GM23338 (cell line): ENCODE data around the gene LAT. TPM values are rescaled to one million over a fixed set of nuclear protein-coding genes. Genes with fewer than 3 reads are reported as not detected.

Experiments used
- ATAC-seq: fragments of 200-7000 bp; cut with Tn5 transposase; 3 replicates; pipeline ENCODE4 v1.9.1; 2020
- DNase-seq: peaks from one replicate; pipeline ENCODE4 v3.0.0-alpha.2; 2015; ENCODE audit warnings: low spot score
- H2AFZ ChIP-seq: fragments of 200-600 bp; sonication (generic); 2 replicates; pipeline ENCODE4 v1.8.0; 2016; ENCODE audit warnings: antibody characterized with exemption, mild to moderate bottlenecking, moderate library complexity
- H3F3A ChIP-seq: fragments of 200-600 bp; sonication (generic); replicated peaks from 2 replicates; pipeline ENCODE4 v1.8.0; 2017; ENCODE audit warnings: antibody characterized with exemption, mixed run types, low read depth
- H3K27ac ChIP-seq: fragments of 200-600 bp; sonication (generic); 2 replicates; pipeline ENCODE4 v1.6.1; 2016; ENCODE audit warnings: low read depth
- H3K27me3 ChIP-seq: fragments of 200-600 bp; sonication (generic); 2 replicates; pipeline ENCODE4 v1.8.0; 2016; ENCODE audit warnings: mild to moderate bottlenecking, mixed run types, moderate library complexity; ENCODE audit not compliant: insufficient read depth
- H3K36me3 ChIP-seq: fragments of 200-600 bp; sonication (generic); 2 replicates; pipeline ENCODE4 v1.8.0; 2016; ENCODE audit warnings: mild to moderate bottlenecking; ENCODE audit not compliant: insufficient read depth
- H3K4me1 ChIP-seq: fragments of 200-600 bp; sonication (generic); 2 replicates; pipeline ENCODE4 v1.8.0; 2016; ENCODE audit warnings: mild to moderate bottlenecking, moderate library complexity; ENCODE audit not compliant: insufficient read depth
- H3K4me2 ChIP-seq: fragments of 200-600 bp; sonication (generic); 2 replicates; pipeline ENCODE4 v1.7.1; 2017; ENCODE audit warnings: mixed run types
- H3K4me3 ChIP-seq: fragments of 200-600 bp; sonication (generic); 2 replicates; pipeline ENCODE4 v1.6.1; 2016; ENCODE audit warnings: mixed run types
- H3K79me2 ChIP-seq: fragments of 200-600 bp; sonication (generic); replicated peaks from 2 replicates; pipeline ENCODE4 v1.8.0; 2017; ENCODE audit warnings: mild to moderate bottlenecking; ENCODE audit not compliant: insufficient read depth
- H3K9me2 ChIP-seq: fragments of 200-600 bp; sonication (generic); 2 replicates; pipeline ENCODE4 v1.8.0; 2017; ENCODE audit not compliant: insufficient read depth
- H4K20me1 ChIP-seq: fragments of 200-600 bp; sonication (generic); replicated peaks from 2 replicates; pipeline ENCODE4 v1.8.0; 2017; ENCODE audit warnings: mild to moderate bottlenecking; ENCODE audit not compliant: insufficient read depth
- H3K27ac Mint-ChIP-seq: 2 replicates; pipeline ENCODE4 v1.8.0; 2020; ENCODE audit warnings: inconsistent platforms, mild to moderate bottlenecking, moderate library complexity, mixed read lengths
- H3K27me3 Mint-ChIP-seq: 3 replicates; pipeline ENCODE4 v1.8.0; 2022; ENCODE audit warnings: low read depth, mild to moderate bottlenecking, moderate library complexity, mixed read lengths, inconsistent platforms; ENCODE audit not compliant: insufficient read depth, poor library complexity
- H3K36me3 Mint-ChIP-seq: 3 replicates; pipeline ENCODE4 v1.8.0; 2021; ENCODE audit warnings: low read depth, mild to moderate bottlenecking, inconsistent platforms, moderate library complexity, mixed read lengths
- H3K4me1 Mint-ChIP-seq: 3 replicates; pipeline ENCODE4 v1.8.0; 2020; ENCODE audit warnings: mild to moderate bottlenecking, inconsistent platforms, mixed read lengths
- H3K4me3 Mint-ChIP-seq: 3 replicates; pipeline ENCODE4 v1.8.0; 2021; ENCODE audit warnings: moderate library complexity, mild to moderate bottlenecking, inconsistent platforms, mixed read lengths
- H3K9me3 Mint-ChIP-seq: 3 replicates; pipeline ENCODE4 v1.8.0; 2020; ENCODE audit warnings: moderate library complexity, mild to moderate bottlenecking, inconsistent platforms, mixed read lengths
- CREB1 ChIP-seq: fragments of 250-450 bp; sonication (Bioruptor Pico); IDR thresholded peaks from 2 replicates; pipeline ENCODE4 v1.5.0; 2020; ENCODE audit warnings: low read depth, mild to moderate bottlenecking, moderate library complexity
- EZH2 ChIP-seq: fragments of 200-600 bp; sonication (generic); IDR thresholded peaks from one replicate; pipeline ENCODE4 v1.8.0; 2017; ENCODE audit warnings: antibody characterized with exemption, mild to moderate bottlenecking, low read depth; ENCODE audit not compliant: unreplicated experiment
- EZH2phosphoT487 ChIP-seq: fragments of 200-600 bp; sonication (generic); IDR thresholded peaks from one replicate; pipeline ENCODE4 v1.8.1; 2018; ENCODE audit warnings: antibody characterized with exemption; ENCODE audit not compliant: unreplicated experiment
- JUNB ChIP-seq: IDR thresholded peaks from one replicate; pipeline ENCODE4 v1.6.1; 2016; ENCODE audit warnings: antibody characterized with exemption; ENCODE audit not compliant: unreplicated experiment
- NANOG ChIP-seq: IDR thresholded peaks from 2 replicates; pipeline ENCODE4 v1.6.1; 2016; ENCODE audit warnings: antibody characterized with exemption, borderline replicate concordance
- POLR2AphosphoS5 ChIP-seq: IDR thresholded peaks from 2 replicates; pipeline ENCODE4 v1.6.1; 2016; ENCODE audit warnings: antibody characterized with exemption, low read depth
- STAT1 ChIP-seq: IDR thresholded peaks from one replicate; pipeline ENCODE4 v1.6.1; 2016; ENCODE audit warnings: antibody characterized with exemption; ENCODE audit not compliant: unreplicated experiment
- ZNF331 ChIP-seq: fragments of 250-450 bp; sonication (Bioruptor Pico); IDR thresholded peaks from 2 replicates; pipeline ENCODE4 v1.5.0; 2020; ENCODE audit warnings: low read depth, mild to moderate bottlenecking, moderate library complexity
- polyA plus RNA-seq: library from polyadenylated mRNA; unstranded; fragments of >200 nt; fragmentation: Nextera tagmentation; extraction: Ambion mirVana; gene quantifications from 2 replicates; pipeline ENCODE4 v1.2.1, GENCODE V29; 2016
- total RNA-seq: library from RNA; depleted of rRNA; stranded (reverse); fragments of >200 nt; shearing (Covaris generic); gene quantifications from 2 replicates; pipeline ENCODE4 v1.2.3, GENCODE V29; 2014
- TF ChIP-seq, protein P1 (sequence below): fragments of 250-450 bp; sonication (Bioruptor Pico); IDR thresholded peaks from 2 replicates; pipeline ENCODE4 v1.5.0; 2020; ENCODE audit warnings: mild to moderate bottlenecking, moderate library complexity
- TF ChIP-seq, protein P2 (sequence below), 2 experiments: fragments of 200-600 bp in 1 of 2; sonication (generic) in 1 of 2; conservative IDR thresholded peaks; 2 replicates each; pipeline versions ENCODE4 v1.5.1 to v1.6.1; 2016 to 2017; ENCODE audit warnings: antibody characterized with exemption in 2 of 2, low read depth in 2 of 2, mild to moderate bottlenecking in 2 of 2, moderate library complexity in 1 of 2
- TF ChIP-seq, protein P3 (sequence below): IDR thresholded peaks from 2 replicates; pipeline ENCODE4 v1.6.1; 2016; ENCODE audit warnings: antibody characterized with exemption

The LAT gene
- total and polyA plus RNA-seq, 2 experiments from 2014 or later, result 2.2 to 2.4 TPM

DNA sequence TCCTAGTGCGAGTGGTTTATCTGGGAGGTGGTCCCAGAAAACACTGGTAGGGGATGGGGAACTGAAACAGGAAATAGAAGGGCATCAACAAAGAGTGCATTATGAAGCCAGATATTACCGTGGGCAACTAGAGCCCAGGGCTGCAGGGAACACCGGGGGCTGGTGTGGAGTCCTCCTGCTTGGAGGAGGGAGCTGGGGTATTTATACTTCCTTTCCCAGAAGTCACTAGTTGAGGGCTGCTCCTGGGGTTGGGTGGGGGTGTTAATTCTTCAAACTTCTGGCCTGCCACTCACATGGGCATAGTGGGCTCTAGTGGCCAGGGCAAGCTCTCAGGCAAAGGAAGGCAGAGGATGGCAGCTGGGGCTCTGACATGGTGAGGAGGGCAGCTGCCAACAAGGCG lies 14.7 kb downstream of the LAT start (continued):
- TF ChIP-seq, protein P1, sequence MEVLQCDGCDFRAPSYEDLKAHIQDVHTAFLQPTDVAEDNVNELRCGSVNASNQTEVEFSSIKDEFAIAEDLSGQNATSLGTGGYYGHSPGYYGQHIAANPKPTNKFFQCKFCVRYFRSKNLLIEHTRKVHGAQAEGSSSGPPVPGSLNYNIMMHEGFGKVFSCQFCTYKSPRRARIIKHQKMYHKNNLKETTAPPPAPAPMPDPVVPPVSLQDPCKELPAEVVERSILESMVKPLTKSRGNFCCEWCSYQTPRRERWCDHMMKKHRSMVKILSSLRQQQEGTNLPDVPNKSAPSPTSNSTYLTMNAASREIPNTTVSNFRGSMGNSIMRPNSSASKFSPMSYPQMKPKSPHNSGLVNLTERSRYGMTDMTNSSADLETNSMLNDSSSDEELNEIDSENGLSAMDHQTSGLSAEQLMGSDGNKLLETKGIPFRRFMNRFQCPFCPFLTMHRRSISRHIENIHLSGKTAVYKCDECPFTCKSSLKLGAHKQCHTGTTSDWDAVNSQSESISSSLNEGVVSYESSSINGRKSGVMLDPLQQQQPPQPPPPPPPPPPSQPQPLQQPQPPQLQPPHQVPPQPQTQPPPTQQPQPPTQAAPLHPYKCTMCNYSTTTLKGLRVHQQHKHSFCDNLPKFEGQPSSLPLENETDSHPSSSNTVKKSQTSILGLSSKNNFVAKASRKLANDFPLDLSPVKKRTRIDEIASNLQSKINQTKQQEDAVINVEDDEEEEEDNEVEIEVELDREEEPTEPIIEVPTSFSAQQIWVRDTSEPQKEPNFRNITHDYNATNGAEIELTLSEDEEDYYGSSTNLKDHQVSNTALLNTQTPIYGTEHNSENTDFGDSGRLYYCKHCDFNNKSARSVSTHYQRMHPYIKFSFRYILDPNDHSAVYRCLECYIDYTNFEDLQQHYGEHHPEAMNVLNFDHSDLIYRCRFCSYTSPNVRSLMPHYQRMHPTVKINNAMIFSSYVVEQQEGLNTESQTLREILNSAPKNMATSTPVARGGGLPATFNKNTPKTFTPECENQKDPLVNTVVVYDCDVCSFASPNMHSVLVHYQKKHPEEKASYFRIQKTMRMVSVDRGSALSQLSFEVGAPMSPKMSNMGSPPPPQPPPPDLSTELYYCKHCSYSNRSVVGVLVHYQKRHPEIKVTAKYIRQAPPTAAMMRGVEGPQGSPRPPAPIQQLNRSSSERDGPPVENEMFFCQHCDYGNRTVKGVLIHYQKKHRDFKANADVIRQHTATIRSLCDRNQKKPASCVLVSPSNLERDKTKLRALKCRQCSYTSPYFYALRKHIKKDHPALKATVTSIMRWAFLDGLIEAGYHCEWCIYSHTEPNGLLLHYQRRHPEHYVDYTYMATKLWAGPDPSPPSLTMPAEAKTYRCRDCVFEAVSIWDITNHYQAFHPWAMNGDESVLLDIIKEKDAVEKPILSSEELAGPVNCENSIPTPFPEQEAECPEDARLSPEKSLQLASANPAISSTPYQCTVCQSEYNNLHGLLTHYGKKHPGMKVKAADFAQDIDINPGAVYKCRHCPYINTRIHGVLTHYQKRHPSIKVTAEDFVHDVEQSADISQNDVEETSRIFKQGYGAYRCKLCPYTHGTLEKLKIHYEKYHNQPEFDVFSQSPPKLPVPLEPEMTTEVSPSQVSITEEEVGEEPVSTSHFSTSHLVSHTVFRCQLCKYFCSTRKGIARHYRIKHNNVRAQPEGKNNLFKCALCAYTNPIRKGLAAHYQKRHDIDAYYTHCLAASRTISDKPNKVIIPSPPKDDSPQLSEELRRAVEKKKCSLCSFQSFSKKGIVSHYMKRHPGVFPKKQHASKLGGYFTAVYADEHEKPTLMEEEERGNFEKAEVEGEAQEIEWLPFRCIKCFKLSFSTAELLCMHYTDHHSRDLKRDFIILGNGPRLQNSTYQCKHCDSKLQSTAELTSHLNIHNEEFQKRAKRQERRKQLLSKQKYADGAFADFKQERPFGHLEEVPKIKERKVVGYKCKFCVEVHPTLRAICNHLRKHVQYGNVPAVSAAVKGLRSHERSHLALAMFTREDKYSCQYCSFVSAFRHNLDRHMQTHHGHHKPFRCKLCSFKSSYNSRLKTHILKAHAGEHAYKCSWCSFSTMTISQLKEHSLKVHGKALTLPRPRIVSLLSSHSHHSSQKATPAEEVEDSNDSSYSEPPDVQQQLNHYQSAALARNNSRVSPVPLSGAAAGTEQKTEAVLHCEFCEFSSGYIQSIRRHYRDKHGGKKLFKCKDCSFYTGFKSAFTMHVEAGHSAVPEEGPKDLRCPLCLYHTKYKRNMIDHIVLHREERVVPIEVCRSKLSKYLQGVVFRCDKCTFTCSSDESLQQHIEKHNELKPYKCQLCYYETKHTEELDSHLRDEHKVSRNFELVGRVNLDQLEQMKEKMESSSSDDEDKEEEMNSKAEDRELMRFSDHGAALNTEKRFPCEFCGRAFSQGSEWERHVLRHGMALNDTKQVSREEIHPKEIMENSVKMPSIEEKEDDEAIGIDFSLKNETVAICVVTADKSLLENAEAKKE (CRISPR knock-in tag), result no peak
- TF ChIP-seq ZNF331 (CRISPR knock-in tag) (no peak), EZH2phosphoT487 (no peak), EZH2 (no peak), NANOG (no peak), STAT1 (no peak), CREB1 (no peak), POLR2AphosphoS5 (no peak)
- TF ChIP-seq, protein P2, sequence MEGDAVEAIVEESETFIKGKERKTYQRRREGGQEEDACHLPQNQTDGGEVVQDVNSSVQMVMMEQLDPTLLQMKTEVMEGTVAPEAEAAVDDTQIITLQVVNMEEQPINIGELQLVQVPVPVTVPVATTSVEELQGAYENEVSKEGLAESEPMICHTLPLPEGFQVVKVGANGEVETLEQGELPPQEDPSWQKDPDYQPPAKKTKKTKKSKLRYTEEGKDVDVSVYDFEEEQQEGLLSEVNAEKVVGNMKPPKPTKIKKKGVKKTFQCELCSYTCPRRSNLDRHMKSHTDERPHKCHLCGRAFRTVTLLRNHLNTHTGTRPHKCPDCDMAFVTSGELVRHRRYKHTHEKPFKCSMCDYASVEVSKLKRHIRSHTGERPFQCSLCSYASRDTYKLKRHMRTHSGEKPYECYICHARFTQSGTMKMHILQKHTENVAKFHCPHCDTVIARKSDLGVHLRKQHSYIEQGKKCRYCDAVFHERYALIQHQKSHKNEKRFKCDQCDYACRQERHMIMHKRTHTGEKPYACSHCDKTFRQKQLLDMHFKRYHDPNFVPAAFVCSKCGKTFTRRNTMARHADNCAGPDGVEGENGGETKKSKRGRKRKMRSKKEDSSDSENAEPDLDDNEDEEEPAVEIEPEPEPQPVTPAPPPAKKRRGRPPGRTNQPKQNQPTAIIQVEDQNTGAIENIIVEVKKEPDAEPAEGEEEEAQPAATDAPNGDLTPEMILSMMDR (conservative IDR thresholded peaks at IDR 0.05; ENCODE audit: low read depth in 2 of 2), result no peak

DNA sequence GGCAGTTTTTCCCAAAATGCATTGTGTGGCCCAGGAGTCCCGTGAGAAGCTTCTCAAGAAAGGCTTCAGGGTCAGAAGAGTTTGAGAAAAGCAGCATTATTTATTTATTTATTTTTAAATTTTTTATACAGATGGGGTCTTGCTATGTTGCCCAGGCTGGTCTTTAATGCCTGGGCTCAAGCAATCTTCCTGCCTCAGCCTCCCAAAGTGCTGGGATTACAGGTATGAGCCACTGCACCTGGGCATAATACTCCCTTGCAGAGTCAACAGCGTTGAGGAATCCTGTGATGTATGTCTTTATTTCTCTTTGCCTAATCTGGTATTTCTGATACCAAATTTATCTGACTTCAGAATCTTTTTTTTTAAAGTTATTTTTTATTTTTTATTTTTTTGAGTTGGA lies 15.2 kb downstream of the LAT start:
- Mint-ChIP-seq H3K4me3 (no peak overlapping the region), H3K9me3 (peaks cover 3% of the 10 kb centered on the region; the same call in 1 of the 3 replicates)
- no peak for ATAC-seq
- TF ChIP-seq JUNB (no peak), CREB1 (no peak), EZH2phosphoT487 (no peak)
- TF ChIP-seq, protein P3, sequence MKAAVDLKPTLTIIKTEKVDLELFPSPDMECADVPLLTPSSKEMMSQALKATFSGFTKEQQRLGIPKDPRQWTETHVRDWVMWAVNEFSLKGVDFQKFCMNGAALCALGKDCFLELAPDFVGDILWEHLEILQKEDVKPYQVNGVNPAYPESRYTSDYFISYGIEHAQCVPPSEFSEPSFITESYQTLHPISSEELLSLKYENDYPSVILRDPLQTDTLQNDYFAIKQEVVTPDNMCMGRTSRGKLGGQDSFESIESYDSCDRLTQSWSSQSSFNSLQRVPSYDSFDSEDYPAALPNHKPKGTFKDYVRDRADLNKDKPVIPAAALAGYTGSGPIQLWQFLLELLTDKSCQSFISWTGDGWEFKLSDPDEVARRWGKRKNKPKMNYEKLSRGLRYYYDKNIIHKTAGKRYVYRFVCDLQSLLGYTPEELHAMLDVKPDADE, result no peak
- TF ChIP-seq, protein P2 (conservative IDR thresholded peaks at IDR 0.05; ENCODE audit: low read depth in 2 of 2), result no peak

More for the DNA sequence above, 15.2 kb downstream of the LAT start:
- Histone ChIP-seq H3K4me1 (no peaks in the 10 kb centered on the region), H3K4me2 (no peak overlapping the region), H3K79me2 (no peaks in the 10 kb centered on the region), H3K4me3 (no peak overlapping the region), H3K9me2 (no peaks in the 10 kb centered on the region), H4K20me1 (no peaks in the 10 kb centered on the region), H2AFZ (no peak overlapping the region), H3F3A (no peaks in the 10 kb centered on the region), H3K27ac (no peak overlapping the region), H3K27me3 (no peaks in the 10 kb centered on the region), H3K36me3 (no peaks in the 10 kb centered on the region)
- H3K4me1 Mint-ChIP-seq, result no peaks in the 10 kb centered on the region
- H3K27ac Mint-ChIP-seq, result no peak overlapping the region
- peaks cover 3% of the 10 kb centered on the region for H3K27me3 Mint-ChIP-seq
- no peaks in the 10 kb centered on the region for H3K36me3 Mint-ChIP-seq
- no peak for DNase-seq
